Measurements from ENCODE around the gene ACAP3. TPM values are rescaled to one million over a fixed set of nuclear protein-coding genes. Genes with fewer than 3 reads are reported as not detected.

ACAP3 gene
- total and polyA plus RNA-seq, 10 of the 15 experiments (the other 5 are each of a cell fraction or from before 2014, with no cell fraction given): 0.05 to 34.2 (median 7.1) TPM

GRCh38 chr1:1245178-1245816 lies 62.4 kb downstream of the ACAP3 start:
- CTCF ChIA-PET: no interaction called here
- Histone ChIP-seq H3K27ac (ENCODE audit: control insufficient read depth, insufficient read depth) (no peak overlapping the region), H2AFZ (ENCODE audit: control insufficient read depth, low read depth, low read length) (no peak overlapping the region), H3K4me1 (ENCODE audit: control insufficient read depth, insufficient read depth, low read length) (no peaks in the 10 kb centered on the region; the same call in 1 of the 2 replicates), H3K27me3 (replicated peaks in 1 of 2; ENCODE audit: control insufficient read depth in 2 of 2, insufficient read depth in 2 of 2, low read length in 1 of 2) (peaks cover 1 to 5% of the 10 kb centered on the region in 2 experiments; a peak in 3 of 4 replicates), H3K4me3 (no peak overlapping the region), H3K4me2 (ENCODE audit: control insufficient read depth, insufficient read depth) (no peak overlapping the region), H4K20me1 (ENCODE audit: control insufficient read depth, insufficient read depth) (no peaks in the 10 kb centered on the region), H3K9ac (ENCODE audit: control insufficient read depth, insufficient read depth, low read length) (no peak overlapping the region), H3K36me3 (ENCODE audit: control insufficient read depth in 2 of 2, insufficient read depth in 2 of 2, low read length in 1 of 2) (no peaks in the 10 kb centered on the region), H3K9me3 (replicated peaks; ENCODE audit: control insufficient read depth, insufficient read depth, low read length) (no peaks in the 10 kb centered on the region), H3K79me2 (ENCODE audit: control insufficient read depth, insufficient read depth, low read length) (no peaks in the 10 kb centered on the region)
- WGBS (ENCODE audit: insufficient coverage, insufficient replicate concordance, low lambda C conversion rate, missing lambda C conversion rate): 68% methylated on average over 20 of the region's 23 CpGs
- ATAC-seq (no peak), FAIRE-seq (no peak), DNase-seq (ENCODE audit: low read depth, low spot score) (no peak)
- TF ChIP-seq CREB1 (IDR thresholded peaks at IDR 0.05; ENCODE audit: low read depth): no peak
- no peak for TF ChIP-seq MYC (IDR thresholded peaks at IDR 0.05; ENCODE audit: insufficient read depth, insufficient read length, insufficient replicate concordance, low read length, severe bottlenecking)
- TF ChIP-seq KAT2A (conservative IDR thresholded peaks at IDR 0.05; ENCODE audit: control insufficient read depth, low read depth, low read length): no peak
- TF ChIP-seq EZH2 (IDR thresholded peaks at IDR 0.05; ENCODE audit: borderline replicate concordance, control insufficient read depth, low read depth, low read length): no peak
- no peak for TF ChIP-seq ELK1 (IDR thresholded peaks at IDR 0.05; ENCODE audit: low read depth, low read length)
- no peak for TF ChIP-seq MEF2B (IDR thresholded peaks at IDR 0.05; ENCODE audit: partially characterized antibody, poor library complexity, severe bottlenecking)
- TF ChIP-seq TBL1XR1 (IDR thresholded peaks at IDR 0.05; ENCODE audit: low read depth, low read length): no peak
- no peak for TF ChIP-seq MTA2 (IDR thresholded peaks at IDR 0.05; ENCODE audit: low read depth)
- no peak for TF ChIP-seq POLR2AphosphoS2 (IDR thresholded peaks at IDR 0.05; ENCODE audit: low read depth, low read length)
- no peak for TF ChIP-seq BMI1 (IDR thresholded peaks at IDR 0.05; ENCODE audit: borderline replicate concordance)
- TF ChIP-seq NR2C2 (IDR thresholded peaks at IDR 0.05; ENCODE audit: borderline replicate concordance, control insufficient read depth, insufficient read length, low read depth): no peak
- no peak for TF ChIP-seq HDGF (IDR thresholded peaks at IDR 0.05)
- TF ChIP-seq YY1 (IDR thresholded peaks at IDR 0.05; ENCODE audit: low read depth, low read length): no peak
- TF ChIP-seq FOXM1 (IDR thresholded peaks at IDR 0.05; ENCODE audit: low read depth, low read length): no peak
- no peak for TF ChIP-seq ZBTB11 (CRISPR knock-in tag; IDR thresholded peaks at IDR 0.05)
- no peak for TF ChIP-seq SMARCA5 (IDR thresholded peaks at IDR 0.05)
- intact Hi-C loops (cut with micrococcal nuclease; ENCODE audit: unreplicated experiment) (no loop called here), in situ Hi-C loops (cut with MboI) (no loop called here)
- POLR2A ChIA-PET: no interaction called here
- SMC1A ChIA-PET (ENCODE audit: uncharacterized antibody, unreplicated experiment): no interaction called here
- RAD21 ChIA-PET (ENCODE audit: unreplicated experiment): no interaction called here
- BruUV-seq (replicated peaks): no TSS peak
